Mammary epithelial cell (primary cell): Measurements from ENCODE around the gene MMUT.

Experiments
- CTCF ChIP-seq, 2 donors: IDR thresholded peaks in 1 of 2; conservative IDR thresholded peaks in 1 of 2; 2 replicates each; pipeline ENCODE4 v1.5.1; 2011 to 2012; ENCODE audit warnings: inconsistent platforms in 2 of 2, low read length in 2 of 2, mild to moderate bottlenecking in 2 of 2, control low read depth in 1 of 2, low read depth in 1 of 2; ENCODE audit not compliant: insufficient read depth in 1 of 2; ENCODE audit errors: extremely low read depth in 1 of 2
- EZH2 ChIP-seq: IDR thresholded peaks from 2 replicates; pipeline ENCODE4 v1.6.1; 2012; ENCODE audit warnings: low read length, inconsistent platforms, borderline replicate concordance

- TF ChIP-seq CTCF (conservative IDR thresholded peaks at IDR 0.05 in 1 of 2, IDR thresholded peaks at IDR 0.05 in 1 of 2; ENCODE audit: extremely low read depth in 1 of 2, insufficient read depth in 1 of 2, low read depth in 1 of 2, low read length in 2 of 2) (no peak), EZH2 (no peak)
Measured at GRCh38 chr6:49454787-49455709, 8.0 kb downstream of the MMUT start.
